NCI-H82 (cell line): ENCODE measurements around the gene SERTAD2.
A peak's percentile ranks its signal among the peaks of the same experiment; 100 is the strongest.

Experiments
- DNase-seq: peaks from one replicate; lab custom pipeline; 2025; lab: John Stamatoyannopoulos, UW

Gene SERTAD2

GRCh38 chr2:64608867-64609226, 44.9 kb downstream of the SERTAD2 start:
- no peak for DNase-seq

- peak; percentile 49 for DNase-seq
These were observed 46.1 kb downstream of the SERTAD2 start for GRCh38 chr2:64607381-64608304.

GRCh38 chr2:64606479-64607363, 47.0 kb downstream of the SERTAD2 start:
- peak; percentile 66 for DNase-seq

- DNase-seq, result no peak
These were observed 47.7 kb downstream of the SERTAD2 start for GRCh38 chr2:64605991-64606478.

- no peak for DNase-seq
These were observed 48.7 kb downstream of the SERTAD2 start for GRCh38 chr2:64605026-64605471.

GRCh38 chr2:64604155-64604554, 49.6 kb downstream of the SERTAD2 start:
- no peak for DNase-seq

- DNase-seq, result no peak
These were observed 51.3 kb downstream of the SERTAD2 start for GRCh38 chr2:64602436-64602835.

GRCh38 chr2:64601785-64602391, 51.8 kb downstream of the SERTAD2 start:
- no peak for DNase-seq

- DNase-seq, result no peak
These were observed 52.5 kb downstream of the SERTAD2 start for GRCh38 chr2:64601034-64601754.

GRCh38 chr2:64599469-64599868, 54.2 kb downstream of the SERTAD2 start:
- no peak for DNase-seq

GRCh38 chr2:64598226-64598625, 55.5 kb downstream of the SERTAD2 start:
- no peak for DNase-seq

- DNase-seq, result peak; percentile 75
These were observed 58.1 kb downstream of the SERTAD2 start for GRCh38 chr2:64595397-64596176.

GRCh38 chr2:64594226-64594989, 59.3 kb downstream of the SERTAD2 start:
- no peak for DNase-seq

GRCh38 chr2:64593035-64593655, 60.6 kb downstream of the SERTAD2 start:
- DNase-seq, result no peak

- no peak for DNase-seq
These were observed 62.5 kb downstream of the SERTAD2 start for GRCh38 chr2:64591188-64591587.

- no peak for DNase-seq
These were observed 66.2 kb downstream of the SERTAD2 start for GRCh38 chr2:64587561-64587960.

GRCh38 chr2:64586883-64587481, 66.7 kb downstream of the SERTAD2 start:
- DNase-seq, result peak; percentile 69

GRCh38 chr2:64586054-64586453, 67.7 kb downstream of the SERTAD2 start:
- DNase-seq, result no peak

GRCh38 chr2:64582774-64583340, 70.9 kb downstream of the SERTAD2 start:
- no peak for DNase-seq
